GM18505 (cell line): ENCODE measurements around the gene KIF21B.

Experiments used
- ATAC-seq: cut with Tn5 transposase; IDR thresholded peaks from one replicate; pipeline ENCODE4 v1.9.1; 2021; ENCODE audit not compliant: unreplicated experiment
- POLR2A ChIP-seq: IDR thresholded peaks from 4 replicates; pipeline ENCODE4 v1.6.1; 2011; ENCODE audit warnings: borderline replicate concordance; ENCODE audit not compliant: insufficient read depth, insufficient read length; ENCODE audit errors: extremely low read depth

The KIF21B gene

GRCh38 chr1:201053155-201053860 is 29.8 kb upstream of the KIF21B start:
- ATAC-seq = no peak
- no peak for TF ChIP-seq POLR2A

- ATAC-seq = no peak
- no peak for TF ChIP-seq POLR2A
Measured at GRCh38 chr1:201051399-201051798, 27.9 kb upstream of the KIF21B start.

GRCh38 chr1:201050515-201051277 is 27.2 kb upstream of the KIF21B start:
- no peak for TF ChIP-seq POLR2A
- ATAC-seq = no peak

- TF ChIP-seq POLR2A = no peak
- no peak for ATAC-seq
Measured at GRCh38 chr1:201049248-201049831, 25.8 kb upstream of the KIF21B start.

- no peak for ATAC-seq
- TF ChIP-seq POLR2A = no peak
Measured at GRCh38 chr1:201048521-201048920, 25.0 kb upstream of the KIF21B start.

GRCh38 chr1:201044119-201044518 is 20.6 kb upstream of the KIF21B start:
- no peak for ATAC-seq
- no peak for TF ChIP-seq POLR2A

- no peak for TF ChIP-seq POLR2A
- no peak for ATAC-seq
Measured at GRCh38 chr1:201042779-201043461, 19.4 kb upstream of the KIF21B start.

- no peak for ATAC-seq
- TF ChIP-seq POLR2A = no peak
Measured at GRCh38 chr1:201041011-201041410, 17.5 kb upstream of the KIF21B start.

- TF ChIP-seq POLR2A = no peak
- ATAC-seq = no peak
Measured at GRCh38 chr1:201039876-201040275, 16.4 kb upstream of the KIF21B start.

- no peak for ATAC-seq
- TF ChIP-seq POLR2A = no peak
Measured at GRCh38 chr1:201039418-201039817, 15.9 kb upstream of the KIF21B start.

GRCh38 chr1:201038186-201038876 is 14.8 kb upstream of the KIF21B start:
- no peak for TF ChIP-seq POLR2A
- ATAC-seq = no peak

- TF ChIP-seq POLR2A = no peak
- no peak for ATAC-seq
Measured at GRCh38 chr1:201036188-201036842, 12.8 kb upstream of the KIF21B start.
